Measurements from ENCODE around the gene GDPD1. TPM values are rescaled to one million over a fixed set of nuclear protein-coding genes. Genes with fewer than 3 reads are reported as not detected.
"Not testable (repeated sequence)": the region's sequence is repeated elsewhere in the genome, so short reads cannot be mapped to it uniquely, and the experiment has no call there.

The GDPD1 gene
- total RNA-seq, 2 experiments from 2014 or later, result 1.7 to 1.9 TPM

DNA sequence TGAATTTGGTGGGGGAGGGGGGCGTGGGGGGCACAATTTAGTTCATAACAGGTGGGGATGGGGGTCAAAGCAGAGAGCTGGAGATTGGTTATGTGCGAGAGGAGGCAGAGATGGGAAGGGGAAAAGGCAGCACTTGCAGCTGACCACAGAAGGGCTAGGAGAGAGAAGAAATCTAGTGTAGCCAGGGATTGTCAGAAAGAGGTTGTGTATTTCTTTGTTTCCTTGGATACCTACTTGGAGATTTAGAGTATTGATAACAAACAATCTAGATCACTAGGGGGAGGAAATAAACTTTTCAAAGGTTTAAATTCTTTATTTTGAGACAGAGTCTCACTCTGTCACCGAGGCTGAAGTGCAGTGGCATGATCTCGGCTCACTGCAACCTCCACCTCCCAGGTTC, 64.0 kb downstream of the GDPD1 start:
- Mint-ChIP-seq H3K27me3 (no peaks in the 10 kb centered on the region), H3K4me3 (no peak overlapping the region), H3K27ac (no peak overlapping the region), H3K9me3 (no peaks in the 10 kb centered on the region), H3K4me1 (no peaks in the 10 kb centered on the region), H3K36me3 (no peaks in the 10 kb centered on the region)
- no peak for DNase-seq

DNA sequence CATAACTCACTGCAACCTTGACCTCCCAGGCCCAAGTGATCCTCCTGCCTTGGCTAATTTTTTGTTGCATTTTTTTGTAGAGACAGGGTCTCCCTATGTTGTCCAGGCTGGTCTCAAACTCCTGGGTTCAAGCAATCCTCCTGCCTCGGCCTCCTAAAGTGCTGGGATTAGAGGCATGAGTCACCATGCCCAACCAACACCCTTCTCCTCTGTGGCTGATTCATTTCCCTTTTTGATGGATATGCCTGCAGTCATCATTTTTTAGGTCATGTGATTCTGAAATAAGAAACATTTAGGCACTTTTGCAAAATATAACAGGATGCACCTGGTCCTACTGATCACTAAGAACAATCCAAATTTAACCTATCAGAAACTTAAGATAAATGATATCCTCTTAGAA, 67.1 kb downstream of the GDPD1 start:
- Mint-ChIP-seq H3K27ac (no peak overlapping the region), H3K4me1 (no peaks in the 10 kb centered on the region), H3K27me3 (no peaks in the 10 kb centered on the region), H3K36me3 (no peaks in the 10 kb centered on the region), H3K4me3 (no peak overlapping the region), H3K9me3 (no peaks in the 10 kb centered on the region)
- DNase-seq, result no peak

DNA sequence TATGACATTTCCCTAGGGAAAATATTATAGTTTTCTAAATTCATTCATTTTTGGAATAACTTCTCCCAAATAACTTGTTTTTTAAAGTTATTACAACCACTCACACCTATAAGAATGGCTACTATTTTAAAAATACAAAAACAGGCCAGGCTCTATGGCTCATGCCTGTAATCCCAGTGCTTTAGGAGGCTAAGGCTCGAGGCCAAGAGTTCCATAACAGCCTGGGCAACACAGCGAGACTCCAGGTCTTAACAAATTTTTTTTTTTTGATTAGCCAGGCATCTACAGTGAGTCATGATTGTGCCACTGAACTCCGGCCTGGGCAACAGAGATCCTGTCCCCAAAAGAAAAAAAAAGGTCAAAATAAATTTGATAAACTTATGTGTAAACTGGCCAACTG, 67.6 kb downstream of the GDPD1 start:
- Mint-ChIP-seq H3K4me3 (no peak overlapping the region), H3K27me3 (no peaks in the 10 kb centered on the region), H3K36me3 (no peaks in the 10 kb centered on the region), H3K9me3 (no peaks in the 10 kb centered on the region), H3K27ac (no peak overlapping the region), H3K4me1 (no peaks in the 10 kb centered on the region)
- DNase-seq, result no peak

DNA sequence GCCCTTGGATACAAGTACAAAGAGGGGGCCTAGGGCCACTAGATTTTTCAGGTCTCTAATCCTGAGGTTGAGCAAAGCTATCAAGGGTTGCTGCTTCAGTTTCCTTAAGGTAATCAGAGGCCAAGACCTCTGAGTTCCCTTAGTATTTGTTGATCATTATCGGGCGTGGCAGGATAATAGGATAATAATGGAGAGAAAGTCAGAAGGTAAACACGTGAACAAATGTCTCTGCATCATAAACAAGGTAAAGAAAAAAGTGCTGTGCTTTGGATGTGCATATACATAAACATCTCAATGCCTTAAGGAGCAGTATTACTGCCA, 69.6 kb downstream of the GDPD1 start:
- no peak overlapping the region for H3K27ac Mint-ChIP-seq
- H3K4me1 Mint-ChIP-seq, result no peaks in the 10 kb centered on the region
- no peak for DNase-seq
- no peaks in the 10 kb centered on the region for H3K9me3 Mint-ChIP-seq
- H3K36me3 Mint-ChIP-seq, result no peaks in the 10 kb centered on the region
- no peak overlapping the region for H3K4me3 Mint-ChIP-seq
- no peaks in the 10 kb centered on the region for H3K27me3 Mint-ChIP-seq

DNA sequence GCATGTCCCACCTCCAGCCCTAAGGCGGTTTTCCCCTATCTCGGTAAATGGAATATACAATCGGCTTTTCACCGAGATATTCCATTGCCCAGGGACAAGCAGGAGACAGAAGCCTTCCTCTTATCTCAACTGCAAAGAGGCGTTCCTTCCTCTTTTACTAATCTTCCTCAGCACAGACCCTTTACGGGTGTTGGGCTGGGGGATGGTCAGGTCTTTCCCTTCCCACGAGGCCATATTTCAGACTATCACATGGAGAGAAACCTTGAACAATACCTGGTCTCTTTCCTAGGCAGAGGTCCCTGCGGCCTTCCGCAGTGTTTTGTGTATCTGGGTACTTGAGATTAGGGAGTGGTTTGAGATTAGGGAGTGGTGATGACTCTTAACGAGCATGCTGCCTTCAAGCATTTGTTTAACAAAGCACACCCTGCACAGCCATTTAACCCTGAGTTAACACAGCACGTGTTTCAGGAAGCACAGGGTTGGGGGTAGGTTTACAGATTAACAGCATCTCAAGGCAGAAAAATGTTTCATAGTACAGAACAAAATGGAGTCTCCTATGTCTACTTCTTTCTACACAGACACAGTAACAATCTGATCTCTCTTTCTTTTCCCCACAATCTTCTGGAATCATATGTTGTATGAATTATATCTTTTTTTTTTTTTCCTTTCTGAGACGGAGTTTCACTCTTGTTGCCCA, 70.1 kb downstream of the GDPD1 start:
- H3K4me1 Mint-ChIP-seq, H3K9me3 Mint-ChIP-seq, H3K4me3 Mint-ChIP-seq, H3K36me3 Mint-ChIP-seq, H3K27me3 Mint-ChIP-seq, H3K27ac Mint-ChIP-seq, DNase-seq: not testable (repeated sequence)

DNA sequence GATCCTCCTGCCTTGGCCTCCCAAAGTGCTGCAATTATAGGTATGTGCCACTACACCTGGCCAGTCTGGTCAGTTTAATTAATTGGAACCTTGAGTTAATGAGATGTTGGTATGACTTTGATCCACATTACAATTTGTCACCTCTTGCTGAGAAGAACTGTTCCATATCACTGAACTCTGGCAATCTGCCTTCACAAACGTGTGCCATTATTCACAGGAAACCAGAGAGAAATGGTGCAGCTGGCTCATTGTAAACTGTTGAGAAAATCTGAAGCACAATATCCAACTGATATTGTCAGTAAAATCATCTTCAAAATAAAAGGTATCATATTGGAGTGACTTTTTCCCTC, 71.8 kb downstream of the GDPD1 start:
- Mint-ChIP-seq H3K9me3 (no peaks in the 10 kb centered on the region), H3K4me1 (no peaks in the 10 kb centered on the region), H3K27me3 (no peaks in the 10 kb centered on the region), H3K36me3 (no peaks in the 10 kb centered on the region), H3K4me3 (no peak overlapping the region), H3K27ac (no peak overlapping the region)
- DNase-seq, result no peak

DNA sequence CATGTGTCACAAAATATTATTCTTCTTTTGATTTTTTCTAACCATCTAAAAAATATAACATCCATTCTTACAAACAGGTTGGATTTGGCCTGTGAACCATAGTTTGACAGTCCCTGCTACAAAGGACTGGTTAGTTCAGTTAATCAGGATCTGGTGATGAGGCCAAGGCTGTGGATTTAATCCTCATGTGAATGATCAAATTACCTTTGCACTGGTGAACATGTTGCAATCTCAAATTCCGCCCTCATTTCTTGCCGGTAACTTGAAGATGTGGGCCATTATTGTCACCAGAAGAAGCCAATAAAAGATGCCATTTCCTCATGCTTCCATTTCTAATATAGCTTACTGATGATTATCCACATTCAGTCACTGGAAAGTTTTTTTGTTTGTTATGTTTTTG, 75.9 kb downstream of the GDPD1 start:
- Mint-ChIP-seq H3K27me3 (no peaks in the 10 kb centered on the region), H3K27ac (no peak overlapping the region), H3K36me3 (no peaks in the 10 kb centered on the region), H3K4me3 (no peak overlapping the region), H3K9me3 (no peaks in the 10 kb centered on the region), H3K4me1 (no peaks in the 10 kb centered on the region)
- no peak for DNase-seq

DNA sequence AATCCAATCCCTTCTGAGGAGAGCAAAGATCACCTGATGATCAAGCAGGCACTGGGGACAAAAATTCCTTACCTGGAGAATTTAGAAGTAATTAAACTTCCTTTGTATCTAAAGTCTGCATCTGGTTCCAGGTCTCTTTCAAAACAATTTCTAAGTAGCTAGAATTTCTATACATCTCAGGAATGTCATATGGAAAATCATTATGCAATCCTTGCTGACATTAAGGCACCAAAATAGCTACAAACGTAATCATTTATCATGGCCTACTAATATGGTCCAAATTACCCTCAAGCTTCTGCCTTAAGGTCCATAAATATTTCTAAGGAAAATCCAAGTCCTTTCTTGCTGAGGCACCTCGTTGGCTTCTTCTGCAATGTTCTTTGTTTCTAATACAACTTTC, 78.2 kb downstream of the GDPD1 start:
- Mint-ChIP-seq H3K36me3 (no peaks in the 10 kb centered on the region), H3K27me3 (no peaks in the 10 kb centered on the region), H3K4me1 (no peaks in the 10 kb centered on the region), H3K27ac (no peak overlapping the region), H3K9me3 (no peaks in the 10 kb centered on the region), H3K4me3 (no peak overlapping the region)
- no peak for DNase-seq

DNA sequence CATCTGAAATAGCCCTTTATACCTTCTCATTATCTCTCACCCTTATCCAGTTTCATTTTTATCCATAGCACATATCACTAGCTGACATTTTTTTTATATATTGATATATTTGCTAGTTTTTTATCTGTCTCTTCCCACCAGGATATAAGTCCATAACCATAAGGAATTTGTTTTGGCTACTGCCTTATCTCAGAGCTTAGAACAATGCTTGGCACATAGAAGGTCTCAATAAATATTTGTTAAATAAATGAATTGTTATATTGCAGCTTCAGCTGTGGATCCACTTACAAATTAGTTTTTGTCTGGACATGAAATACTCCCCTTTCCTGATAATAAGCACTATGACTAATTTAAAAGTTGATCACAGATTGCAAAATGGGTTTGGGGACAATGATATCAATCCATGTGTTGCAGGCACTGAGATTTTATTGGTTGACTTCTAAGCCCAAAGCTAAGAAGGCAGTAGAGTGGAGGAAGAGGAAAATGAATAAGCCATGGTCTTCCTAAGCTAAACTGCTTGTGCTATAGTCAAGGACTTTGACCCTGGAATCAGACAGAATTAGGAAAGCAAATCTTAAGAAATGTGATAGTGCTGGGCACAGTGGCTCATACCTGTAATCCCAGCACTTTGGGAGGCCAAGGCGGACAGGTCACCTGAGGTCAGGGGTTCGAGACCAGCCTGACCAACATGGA, 79.2 kb downstream of the GDPD1 start:
- no peak for DNase-seq
- no peaks in the 10 kb centered on the region for H3K4me1 Mint-ChIP-seq
- H3K27ac Mint-ChIP-seq, result no peak overlapping the region
- peaks cover 4% of the 10 kb centered on the region for H3K27me3 Mint-ChIP-seq
- peaks cover 1% of the 10 kb centered on the region for H3K9me3 Mint-ChIP-seq
- H3K36me3 Mint-ChIP-seq, result no peaks in the 10 kb centered on the region
- H3K4me3 Mint-ChIP-seq, result no peak overlapping the region

DNA sequence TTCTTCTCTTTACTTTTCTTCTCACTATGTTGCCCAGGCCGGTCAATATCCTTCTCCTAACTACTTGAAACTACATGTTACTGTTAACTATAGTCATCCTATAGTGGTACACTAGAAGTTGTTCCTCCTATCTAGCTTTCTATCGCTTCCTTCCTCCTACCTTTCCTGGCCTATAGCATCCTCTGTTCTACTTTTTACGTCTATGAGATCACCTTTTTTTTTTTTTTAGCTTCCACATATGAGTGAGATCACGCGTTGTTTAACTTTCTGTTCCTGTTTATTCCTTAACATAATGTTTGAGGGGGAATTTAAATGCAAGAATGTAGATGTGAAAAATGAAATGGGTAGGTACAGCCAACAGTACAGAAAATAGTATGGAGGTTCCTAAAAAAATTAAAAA, 80.6 kb downstream of the GDPD1 start:
- Mint-ChIP-seq H3K27me3 (peaks cover 4% of the 10 kb centered on the region), H3K9me3 (peaks cover 1% of the 10 kb centered on the region), H3K4me1 (no peaks in the 10 kb centered on the region), H3K4me3 (no peak overlapping the region), H3K27ac (no peak overlapping the region), H3K36me3 (no peaks in the 10 kb centered on the region)
- DNase-seq, result no peak

DNA sequence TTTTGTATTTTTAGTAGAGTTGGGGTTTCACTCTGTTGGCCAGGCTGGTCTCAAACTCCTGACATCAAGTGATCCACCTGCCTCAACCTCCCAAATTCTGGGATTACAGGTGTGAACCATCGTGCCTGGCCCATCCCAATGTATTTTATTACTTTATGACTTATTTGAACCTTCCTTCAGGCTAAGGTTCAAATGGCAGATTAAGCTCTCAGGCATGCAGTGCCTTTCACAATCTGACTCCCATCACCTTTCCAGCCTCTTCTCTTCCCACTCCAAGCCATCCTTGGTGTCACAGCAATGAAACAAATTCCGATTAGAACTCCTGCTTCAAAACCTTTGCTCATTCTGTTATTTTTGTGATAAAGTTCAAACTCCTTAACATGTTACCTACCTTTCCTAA, 84.5 kb downstream of the GDPD1 start:
- Mint-ChIP-seq H3K4me3 (no peak overlapping the region), H3K36me3 (no peaks in the 10 kb centered on the region), H3K9me3 (peaks cover 1% of the 10 kb centered on the region), H3K4me1 (no peaks in the 10 kb centered on the region), H3K27me3 (peaks cover 4% of the 10 kb centered on the region), H3K27ac (no peak overlapping the region)
- no peak for DNase-seq

DNA sequence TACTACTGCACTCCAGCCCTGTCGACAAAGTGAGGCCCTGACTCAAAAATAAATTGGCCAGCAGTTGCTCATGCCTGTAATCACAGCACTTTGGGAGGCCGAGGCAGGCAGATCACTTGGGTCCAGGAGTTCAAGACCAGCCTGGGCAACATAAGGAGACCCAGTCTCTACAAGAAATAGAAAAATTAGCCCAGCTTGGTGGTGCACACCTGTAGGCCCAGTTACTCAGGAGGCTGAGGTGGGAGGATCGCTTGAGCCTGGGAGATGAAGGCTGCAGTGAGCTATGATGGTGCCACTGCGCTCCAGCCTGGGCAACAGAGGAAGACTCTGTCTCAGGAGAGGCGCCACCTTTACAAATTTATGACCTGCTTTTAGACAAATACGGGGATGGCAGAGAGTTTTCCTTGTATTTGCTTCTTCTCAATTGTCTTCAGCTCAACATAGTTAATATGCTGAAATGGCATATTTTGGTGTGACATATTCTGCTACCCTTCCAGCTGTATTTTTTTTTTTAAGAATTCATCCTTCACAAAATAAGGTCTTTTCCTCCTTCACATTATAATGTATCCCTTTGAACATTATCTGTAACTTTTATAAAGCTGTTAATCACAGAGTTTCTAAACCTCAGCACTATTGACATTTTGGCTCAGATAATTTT, 90.1 kb downstream of the GDPD1 start:
- H3K27ac Mint-ChIP-seq, result no peak overlapping the region
- DNase-seq, result no peak
- H3K27me3 Mint-ChIP-seq, result no peaks in the 10 kb centered on the region
- no peaks in the 10 kb centered on the region for H3K36me3 Mint-ChIP-seq
- H3K4me1 Mint-ChIP-seq, result no peaks in the 10 kb centered on the region
- H3K4me3 Mint-ChIP-seq, result no peak overlapping the region
- H3K9me3 Mint-ChIP-seq, result no peaks in the 10 kb centered on the region

DNA sequence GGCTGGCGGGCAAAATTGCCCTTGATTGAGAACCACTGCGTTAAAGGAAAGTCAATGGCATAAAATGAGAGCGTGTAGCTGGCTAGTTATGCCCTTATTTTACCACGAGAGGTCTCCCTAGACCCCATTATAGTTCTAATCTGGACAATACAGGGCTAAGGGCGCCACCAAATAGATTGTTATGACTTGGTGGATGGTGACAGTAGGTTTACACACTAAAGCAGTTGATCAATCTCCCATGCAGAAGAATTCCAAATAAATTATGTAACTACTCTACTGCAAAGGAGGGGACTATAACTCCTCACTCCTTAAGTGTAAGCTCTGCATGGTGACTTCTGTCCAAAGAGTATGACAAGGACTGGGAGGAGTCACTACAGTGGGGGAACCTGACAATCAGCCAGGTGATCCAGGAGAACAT, 90.7 kb downstream of the GDPD1 start:
- Mint-ChIP-seq H3K4me1 (no peaks in the 10 kb centered on the region), H3K36me3 (no peaks in the 10 kb centered on the region), H3K27me3 (no peaks in the 10 kb centered on the region), H3K27ac (no peak overlapping the region), H3K9me3 (no peaks in the 10 kb centered on the region), H3K4me3 (no peak overlapping the region)
- DNase-seq, result peak; percentile 13

DNA sequence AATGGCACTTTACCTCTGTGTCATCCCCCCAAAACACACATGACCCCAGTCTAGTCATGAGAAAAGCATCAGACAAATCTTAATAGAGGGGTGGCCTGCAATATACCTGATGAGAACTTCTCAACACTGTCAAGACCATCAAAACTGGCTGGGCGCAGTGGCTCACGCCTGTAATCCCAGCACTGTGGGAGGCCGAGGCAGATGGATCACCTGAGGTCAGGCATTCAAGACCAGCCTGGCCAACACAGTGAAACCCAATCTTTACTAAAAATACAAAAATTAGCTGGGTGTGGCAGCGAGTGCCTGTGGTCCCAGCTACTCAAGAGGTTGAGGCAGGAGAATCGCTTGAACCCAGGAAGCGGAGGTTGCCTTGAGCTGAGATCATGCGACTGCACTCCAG, 91.2 kb downstream of the GDPD1 start:
- not testable (repeated sequence) for H3K27me3 Mint-ChIP-seq, H3K4me3 Mint-ChIP-seq, H3K27ac Mint-ChIP-seq, H3K9me3 Mint-ChIP-seq, H3K36me3 Mint-ChIP-seq, DNase-seq, H3K4me1 Mint-ChIP-seq

DNA sequence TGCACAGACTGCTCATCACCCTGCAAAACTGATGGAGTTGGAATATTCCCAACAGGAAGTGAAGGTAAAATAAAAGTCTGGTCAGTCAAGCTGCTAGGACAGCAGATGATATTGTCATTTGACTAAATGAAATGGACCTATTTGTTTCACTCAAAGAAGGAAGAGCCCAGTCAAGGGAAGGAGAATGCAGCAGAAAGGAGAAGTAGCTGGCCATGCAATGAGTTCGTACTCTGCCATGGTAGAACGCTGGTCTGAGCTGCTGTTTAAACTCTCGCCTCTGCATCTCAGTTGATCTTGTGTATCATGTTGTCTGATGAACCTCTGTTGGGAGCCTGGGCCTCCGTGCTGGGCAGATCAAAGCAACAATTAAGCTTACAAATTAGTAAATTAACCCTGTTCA, 95.6 kb downstream of the GDPD1 start:
- H3K4me1 Mint-ChIP-seq, result no peaks in the 10 kb centered on the region
- no peak for DNase-seq
- no peaks in the 10 kb centered on the region for H3K36me3 Mint-ChIP-seq
- no peaks in the 10 kb centered on the region for H3K9me3 Mint-ChIP-seq
- no peak overlapping the region for H3K4me3 Mint-ChIP-seq
- no peak overlapping the region for H3K27ac Mint-ChIP-seq
- no peaks in the 10 kb centered on the region for H3K27me3 Mint-ChIP-seq
